ENCODE measurements around the gene STXBP3.

Gene STXBP3

GRCh38 chr1:108845991-108846390, 99.5 kb downstream of the STXBP3 start:
- DNase-seq = no peak

GRCh38 chr1:108847494-108847893, 101.0 kb downstream of the STXBP3 start:
- no peak for DNase-seq

- DNase-seq = no peak
These were observed 102.3 kb downstream of the STXBP3 start for GRCh38 chr1:108848806-108849205.

GRCh38 chr1:108850929-108851328, 104.5 kb downstream of the STXBP3 start:
- no peak for DNase-seq

DNA sequence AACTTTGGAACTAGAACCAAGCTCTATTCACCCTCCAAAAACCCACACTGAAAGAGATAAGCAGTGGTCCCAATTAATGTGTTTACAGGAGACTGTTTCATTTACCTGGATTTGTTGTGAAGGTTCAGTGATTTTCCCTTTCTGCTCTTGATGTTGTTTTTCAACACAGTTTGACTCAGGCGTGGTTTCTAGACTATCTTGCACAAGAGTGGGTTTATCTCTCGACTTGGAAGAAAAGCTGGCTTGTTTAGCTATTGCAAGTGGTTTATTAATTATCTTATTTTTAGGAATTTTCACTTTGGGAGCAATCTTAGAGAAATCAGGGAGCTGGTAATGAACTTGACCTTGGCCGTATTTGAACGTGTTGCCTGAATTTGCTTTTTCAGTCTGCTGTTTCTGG, 105.1 kb downstream of the STXBP3 start:
- no peak for DNase-seq

DNA sequence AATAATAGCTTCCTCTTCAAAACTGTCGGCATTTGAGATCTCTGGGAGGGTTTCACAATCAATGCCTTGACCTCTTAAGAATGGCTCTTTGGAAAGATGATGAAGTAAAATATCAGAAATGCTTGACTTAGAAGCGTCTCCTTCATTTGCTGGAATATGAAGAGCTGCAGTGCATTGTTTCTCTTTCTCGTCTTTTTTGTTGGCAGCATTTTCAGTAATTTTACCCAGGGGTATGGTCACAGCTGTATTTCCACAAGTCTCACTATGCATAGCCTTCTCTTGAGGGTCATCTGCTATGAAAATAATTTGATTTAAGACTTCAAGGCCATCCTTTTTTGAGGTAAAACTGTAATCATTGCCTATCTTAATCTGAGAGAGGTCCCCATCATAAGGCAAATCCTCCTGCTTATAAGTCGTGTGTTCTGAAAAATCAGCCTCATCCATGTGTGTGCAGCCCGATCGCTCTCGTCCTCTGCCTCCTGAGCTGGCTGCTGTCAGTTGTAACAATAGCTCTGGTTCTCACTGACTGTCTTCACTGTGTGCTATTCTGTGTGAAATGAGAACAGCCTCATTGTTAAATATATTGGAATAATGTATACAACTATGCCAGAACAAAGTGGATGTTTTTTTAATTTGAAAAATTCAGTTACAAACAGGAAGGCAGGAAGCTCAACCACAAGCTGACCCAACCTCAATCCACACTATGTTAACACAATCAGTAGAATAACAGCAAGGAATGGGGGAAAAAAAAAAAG, 105.9 kb downstream of the STXBP3 start:
- DNase-seq = no peak

GRCh38 chr1:108854221-108855019, 107.9 kb downstream of the STXBP3 start:
- DNase-seq = no peak

DNA sequence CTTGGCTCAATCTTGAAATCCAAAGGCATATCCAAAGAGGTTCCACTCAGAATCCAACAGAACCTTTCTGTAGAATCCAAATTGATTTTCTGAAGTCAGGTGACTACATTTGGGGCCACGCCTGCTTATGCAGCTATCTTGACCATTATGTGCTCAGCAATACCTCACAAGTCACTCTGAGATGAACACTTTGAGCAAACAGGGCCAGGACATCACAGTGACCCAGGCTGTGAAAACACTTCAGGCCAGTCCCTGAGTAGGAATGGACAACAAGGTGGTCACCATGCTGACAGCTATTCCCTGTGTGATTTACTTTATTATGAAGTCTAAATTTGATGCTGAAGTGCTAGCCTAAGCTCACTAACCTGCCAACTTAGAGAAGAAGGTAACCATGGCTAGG, 110.5 kb downstream of the STXBP3 start, which contains the start of gene AKNAD1:
TSS of gene AKNAD1 (minus strand) at position 101 of the 400 bp plus-strand sequence. CDS start 4,430 bp downstream, outside the sequence.
- DNase-seq = no peak

- no peak for DNase-seq
These were observed 111.9 kb downstream of the STXBP3 start for GRCh38 chr1:108858230-108858950.

Measured in SW 1271 (cell line).